IMR-90 (cell line): ENCODE measurements around the gene BEST1. TPM values are rescaled to one million over a fixed set of nuclear protein-coding genes. Genes with fewer than 3 reads are reported as not detected.

ENCODE experiments used
- ATAC-seq: fragments of 200-7000 bp; cut with Tn5 transposase; 2 replicates; pipeline ENCODE4 v1.9.1; 2020; ENCODE audit warnings: low read depth, mild to moderate bottlenecking, moderate library complexity
- BruUV-seq: library from RNA; stranded (reverse); fragments of 400-500 nt; replicated peaks from 2 replicates; lab custom pipeline; 2021; lab: Mats Ljungman, UMichigan
- CTCF ChIA-PET: fragments of 300-600 bp; formaldehyde crosslinking; extraction: SDS; loops from one replicate; lab custom pipeline; 2021; ENCODE audit warnings: antibody characterized with exemption; lab: Yijun Ruan, JAX
- POLR2A ChIA-PET: fragments of 300-600 bp; sonication (Branson Sonifier 250); formaldehyde crosslinking; loops from one replicate; lab custom pipeline; 2022; ENCODE audit warnings: antibody characterized with exemption; ENCODE audit not compliant: unreplicated experiment; lab: Charles Lee
- DNase-seq: peaks from one replicate; pipeline ENCODE4 v3.0.0; 2013
- H2AFZ ChIP-seq: replicated peaks from 2 replicates; pipeline ENCODE3; 2013; ENCODE audit warnings: low read length, mild to moderate bottlenecking; ENCODE audit not compliant: poor library complexity
- H2AK5ac ChIP-seq: 2 replicates; pipeline ENCODE4 v1.6.1; 2013; ENCODE audit warnings: low read depth, low read length, inconsistent platforms
- H2AK9ac ChIP-seq: replicated peaks from 2 replicates; pipeline ENCODE3; 2013; ENCODE audit warnings: mild to moderate bottlenecking, low read depth, low read length, moderate library complexity; ENCODE audit not compliant: poor library complexity
- H2BK120ac ChIP-seq: 2 replicates; pipeline ENCODE4 v1.6.1; 2013; ENCODE audit warnings: low read depth, low read length, inconsistent platforms
- H2BK15ac ChIP-seq: 3 replicates; pipeline ENCODE4 v1.6.1; 2013; ENCODE audit warnings: low read depth, low read length, inconsistent platforms
- H2BK20ac ChIP-seq: 2 replicates; pipeline ENCODE4 v1.6.1; 2013; ENCODE audit warnings: low read depth, mild to moderate bottlenecking, inconsistent platforms, low read length, moderate library complexity
- H2BK5ac ChIP-seq: 2 replicates; pipeline ENCODE4 v1.6.1; 2013; ENCODE audit warnings: mild to moderate bottlenecking, low read depth, low read length, inconsistent platforms; ENCODE audit not compliant: poor library complexity, severe bottlenecking
- H3K14ac ChIP-seq: replicated peaks from 2 replicates; pipeline ENCODE4 v1.6.1; 2013; ENCODE audit warnings: low read depth, low read length, inconsistent platforms
- H3K18ac ChIP-seq: 2 replicates; pipeline ENCODE4 v1.6.1; 2013; ENCODE audit warnings: low read depth, low read length, control low read depth
- H3K23ac ChIP-seq: 2 replicates; pipeline ENCODE4 v1.6.1; 2013; ENCODE audit warnings: low read depth, low read length, inconsistent platforms
- H3K27ac ChIP-seq: 2 replicates; pipeline ENCODE4 v1.5.1; 2013; ENCODE audit warnings: mild to moderate bottlenecking, control low read depth, low read length; ENCODE audit not compliant: insufficient read depth
- H3K27me3 ChIP-seq: 2 replicates; pipeline ENCODE4 v1.6.1; 2013; ENCODE audit warnings: low read length; ENCODE audit not compliant: control insufficient read depth, insufficient read depth
- H3K36me3 ChIP-seq: 2 replicates; pipeline ENCODE4 v1.6.1; 2013; ENCODE audit warnings: low read length, mixed read lengths; ENCODE audit not compliant: control insufficient read depth, insufficient read depth
- H3K4ac ChIP-seq: 2 replicates; pipeline ENCODE4 v1.6.1; 2013; ENCODE audit warnings: low read depth, low read length, inconsistent platforms
- H3K4me1 ChIP-seq: 2 replicates; pipeline ENCODE4 v1.6.1; 2013; ENCODE audit warnings: low read length, mixed read lengths; ENCODE audit not compliant: control insufficient read depth, insufficient read depth
- H3K4me2 ChIP-seq: 2 replicates; pipeline ENCODE4 v1.6.1; 2013; ENCODE audit warnings: low read depth, mild to moderate bottlenecking, control low read depth, low read length, moderate library complexity
- H3K4me3 ChIP-seq: 2 replicates; pipeline ENCODE4 v1.5.1; 2013; ENCODE audit warnings: low read depth, mild to moderate bottlenecking, control low read depth, low read length, moderate library complexity; ENCODE audit not compliant: insufficient read depth
- H3K56ac ChIP-seq: 2 replicates; pipeline ENCODE4 v1.6.1; 2013; ENCODE audit warnings: low read length, inconsistent platforms; ENCODE audit not compliant: insufficient read depth; ENCODE audit errors: extremely low read depth
- H3K79me1 ChIP-seq, 2 experiments: 2 replicates each; pipeline ENCODE4 v1.6.1; 2013; ENCODE audit warnings: low read length in 2 of 2, inconsistent platforms in 1 of 2, low read depth in 1 of 2
- H3K9ac ChIP-seq: 2 replicates; pipeline ENCODE4 v1.6.1; 2013; ENCODE audit warnings: low read depth, low read length, control low read depth
- H3K9me1 ChIP-seq: 2 replicates; pipeline ENCODE4 v1.6.1; 2013; ENCODE audit warnings: low read length, inconsistent platforms; ENCODE audit not compliant: insufficient read depth
- H3K9me3 ChIP-seq: 2 replicates; pipeline ENCODE4 v1.6.1; 2013; ENCODE audit warnings: low read length; ENCODE audit not compliant: control insufficient read depth, insufficient read depth
- H4K20me1 ChIP-seq: 2 replicates; pipeline ENCODE4 v1.6.1; 2013; ENCODE audit warnings: low read length, inconsistent platforms; ENCODE audit not compliant: insufficient read depth
- H4K5ac ChIP-seq: 2 replicates; pipeline ENCODE4 v1.6.1; 2013; ENCODE audit warnings: mild to moderate bottlenecking, low read depth, low read length, control low read depth
- H4K8ac ChIP-seq, 2 experiments: 2 replicates each; pipeline ENCODE4 v1.6.1; 2013; ENCODE audit warnings: low read depth in 2 of 2, low read length in 2 of 2, control low read depth in 1 of 2, inconsistent platforms in 1 of 2
- H4K91ac ChIP-seq: 2 replicates; pipeline ENCODE4 v1.6.1; 2013; ENCODE audit warnings: low read depth, low read length, inconsistent platforms; ENCODE audit not compliant: insufficient read depth
- CTCF ChIP-seq: conservative IDR thresholded peaks from 2 replicates; pipeline ENCODE4 v1.5.1; 2012; ENCODE audit warnings: mild to moderate bottlenecking, low read depth, low read length, improper control_type of control experiment
- FOS ChIP-seq: fragments of 150-350 bp; IDR thresholded peaks from 2 replicates; pipeline ENCODE4 v1.6.1; 2016; ENCODE audit warnings: low read depth, low read length
- MAFK ChIP-seq: IDR thresholded peaks from 2 replicates; pipeline ENCODE4 v1.6.1; 2012; ENCODE audit warnings: low read depth, low read length, improper control_type of control experiment
- MAZ ChIP-seq: IDR thresholded peaks from 2 replicates; pipeline ENCODE4 v1.6.1; 2012; ENCODE audit warnings: low read depth, mild to moderate bottlenecking, low read length, improper control_type of control experiment, moderate library complexity, borderline replicate concordance
- MXI1 ChIP-seq: IDR thresholded peaks from 2 replicates; pipeline ENCODE4 v1.6.1; 2012; ENCODE audit warnings: low read depth, mild to moderate bottlenecking, low read length, moderate library complexity, borderline replicate concordance
- POLR2A ChIP-seq: IDR thresholded peaks from 2 replicates; pipeline ENCODE4 v1.6.1; 2012; ENCODE audit warnings: mild to moderate bottlenecking, low read depth, low read length
- RAD21 ChIP-seq: IDR thresholded peaks from 2 replicates; pipeline ENCODE4 v1.6.1; 2012; ENCODE audit warnings: low read length, improper control_type of control experiment
- RCOR1 ChIP-seq: IDR thresholded peaks from 2 replicates; pipeline ENCODE4 v1.6.1; 2012; ENCODE audit warnings: mild to moderate bottlenecking, low read length, improper control_type of control experiment; ENCODE audit not compliant: insufficient replicate concordance
- RFX5 ChIP-seq: IDR thresholded peaks from 2 replicates; pipeline ENCODE4 v1.8.0; 2012; ENCODE audit warnings: low read depth, mild to moderate bottlenecking, low read length, moderate library complexity
- WGBS, 2 experiments: methylation state at CpG; one replicate each; pipeline versions ENCODE4 v1.1.5 to v1.1.7; 2013; ENCODE audit warnings: missing lambda C conversion rate in 2 of 2; ENCODE audit not compliant: insufficient read length in 1 of 2; ENCODE audit errors: extremely low coverage in 2 of 2; 5-methylcytosine and 5-hydroxymethylcytosine counted together
- dilution Hi-C: fragments of 300-500 bp; cut with HindIII; formaldehyde crosslinking; loops from one replicate; pipeline ENCODE4 v1.14.3; 2018; ENCODE audit warnings: low sequenced_read_pairs; ENCODE audit not compliant: unreplicated experiment
- in situ Hi-C: fragments of 300-500 bp; cut with MboI; formaldehyde crosslinking; loops from 3 replicates; pipeline ENCODE4 v1.14.3; 2019; ENCODE audit warnings: low sequenced_read_pairs, inconsistent platforms, mixed read lengths
- intact Hi-C: fragments of 100-400 bp; cut with micrococcal nuclease; formaldehyde crosslinking; loops from 2 replicates; pipeline ENCODE4 v1.10.0; 2022
- polyA plus RNA-seq, 3 experiments: library from polyadenylated mRNA; depleted of rRNA; stranded (reverse); fragments of >200 nt; gene quantifications; 2 replicates each; pipeline ENCODE4 v1.2.3, GENCODE V29; 2012; ENCODE audit warnings: low replicate concordance in 1 of 3
- total RNA-seq: library from RNA; depleted of rRNA; stranded (reverse); fragments of >200 nt; gene quantifications from 2 replicates; pipeline ENCODE4 v1.2.3, GENCODE V29; 2012
- TF ChIP-seq, protein P1 (sequence below): fragments of 150-350 bp; IDR thresholded peaks from 2 replicates; pipeline ENCODE4 v1.6.1; 2017; ENCODE audit warnings: mild to moderate bottlenecking, antibody characterized with exemption, low read length, low read depth

Gene BEST1
- total and polyA plus RNA-seq, 2 of the 4 experiments (the other 2 are of a cell fraction) = 0.90 to 1.4 TPM

GRCh38 chr11:61905067-61905696 is 45.0 kb upstream of the BEST1 start:
- H2AK9ac ChIP-seq = peak overlapping the region; percentile 42
- H2BK15ac ChIP-seq = no peak overlapping the region
- no peak overlapping the region for H3K9ac ChIP-seq
- no peaks in the 10 kb centered on the region for H3K4me1 ChIP-seq
- TF ChIP-seq POLR2A (no peak), RFX5 (no peak), FOS (no peak), MAZ (no peak), RAD21 (no peak), MXI1 (no peak), CTCF (no peak), MAFK (no peak), RCOR1 (no peak)
- TF ChIP-seq, protein P1, sequence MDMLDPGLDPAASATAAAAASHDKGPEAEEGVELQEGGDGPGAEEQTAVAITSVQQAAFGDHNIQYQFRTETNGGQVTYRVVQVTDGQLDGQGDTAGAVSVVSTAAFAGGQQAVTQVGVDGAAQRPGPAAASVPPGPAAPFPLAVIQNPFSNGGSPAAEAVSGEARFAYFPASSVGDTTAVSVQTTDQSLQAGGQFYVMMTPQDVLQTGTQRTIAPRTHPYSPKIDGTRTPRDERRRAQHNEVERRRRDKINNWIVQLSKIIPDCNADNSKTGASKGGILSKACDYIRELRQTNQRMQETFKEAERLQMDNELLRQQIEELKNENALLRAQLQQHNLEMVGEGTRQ = no peak
- ChIA-PET POLR2A (no interaction called here), CTCF (interaction anchor here (0.6 to 3.7 kb wide), 3 partner anchors 35 to 203 kb away, joined by 3 to 13 read pairs (median 3); no protein-coding TSS in a partner anchor)
- no peaks in the 10 kb centered on the region for H3K9me1 ChIP-seq
- no peak overlapping the region for H3K56ac ChIP-seq
- no TSS peak for BruUV-seq
- no peak overlapping the region for H3K4ac ChIP-seq
- no peak overlapping the region for H2AK5ac ChIP-seq
- no peak overlapping the region for H3K14ac ChIP-seq
- H3K18ac ChIP-seq = no peak overlapping the region
- no peak overlapping the region for H3K23ac ChIP-seq
- dilution Hi-C loops = no loop called here
- H2AFZ ChIP-seq = no peak overlapping the region
- ATAC-seq (no peak), DNase-seq (no peak)
- H3K27me3 ChIP-seq = no peaks in the 10 kb centered on the region
- no peaks in the 10 kb centered on the region for H3K79me1 ChIP-seq
- H3K4me3 ChIP-seq = no peak overlapping the region
- no peak overlapping the region for H3K27ac ChIP-seq
- no peak overlapping the region for H4K8ac ChIP-seq
- H3K9me3 ChIP-seq = no peaks in the 10 kb centered on the region
- H3K4me2 ChIP-seq = no peak overlapping the region
- no peaks in the 10 kb centered on the region for H4K20me1 ChIP-seq
- no peak overlapping the region for H2BK20ac ChIP-seq
- 90% methylated on average over 10 of the region's 13 CpGs; no CpG with 5 or more reads in 1 of the 2 experiments for WGBS, 2 experiments
- intact Hi-C loops = no loop called here
- no peak overlapping the region for H2BK5ac ChIP-seq
- no peak overlapping the region for H4K5ac ChIP-seq
- in situ Hi-C loops = no loop called here
- H4K91ac ChIP-seq = no peak overlapping the region
- peaks cover 1% of the 10 kb centered on the region; the same call in 1 of the 2 replicates for H3K36me3 ChIP-seq
- no peak overlapping the region for H2BK120ac ChIP-seq
